ENCODE measurements around the gene ASXL2.

Gene ASXL2

DNA sequence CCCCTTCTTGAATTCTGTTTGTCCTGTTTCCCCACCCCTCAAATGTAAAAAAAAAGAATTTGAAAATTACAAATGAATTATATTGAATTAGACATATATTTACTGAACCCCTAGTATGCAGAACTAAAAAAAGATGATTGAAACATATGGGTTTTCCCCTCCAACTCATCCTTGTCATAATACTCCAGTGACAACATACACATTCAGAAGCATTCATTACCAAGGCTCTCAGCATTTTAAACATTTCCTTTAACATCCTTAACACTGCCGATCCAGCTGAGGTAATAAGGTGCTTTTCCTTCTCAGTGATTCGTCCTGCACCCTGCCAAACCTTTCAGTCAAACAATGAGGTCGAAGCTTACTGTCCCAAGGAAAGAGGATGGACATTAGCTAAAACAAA lies 151.8 kb downstream of the ASXL2 start:
- no peak overlapping the region for H3K4me3 ChIP-seq (ENCODE audit: low read length)
- DNase-seq (ENCODE audit: low read depth), result no peak
- TF ChIP-seq, protein P1, sequence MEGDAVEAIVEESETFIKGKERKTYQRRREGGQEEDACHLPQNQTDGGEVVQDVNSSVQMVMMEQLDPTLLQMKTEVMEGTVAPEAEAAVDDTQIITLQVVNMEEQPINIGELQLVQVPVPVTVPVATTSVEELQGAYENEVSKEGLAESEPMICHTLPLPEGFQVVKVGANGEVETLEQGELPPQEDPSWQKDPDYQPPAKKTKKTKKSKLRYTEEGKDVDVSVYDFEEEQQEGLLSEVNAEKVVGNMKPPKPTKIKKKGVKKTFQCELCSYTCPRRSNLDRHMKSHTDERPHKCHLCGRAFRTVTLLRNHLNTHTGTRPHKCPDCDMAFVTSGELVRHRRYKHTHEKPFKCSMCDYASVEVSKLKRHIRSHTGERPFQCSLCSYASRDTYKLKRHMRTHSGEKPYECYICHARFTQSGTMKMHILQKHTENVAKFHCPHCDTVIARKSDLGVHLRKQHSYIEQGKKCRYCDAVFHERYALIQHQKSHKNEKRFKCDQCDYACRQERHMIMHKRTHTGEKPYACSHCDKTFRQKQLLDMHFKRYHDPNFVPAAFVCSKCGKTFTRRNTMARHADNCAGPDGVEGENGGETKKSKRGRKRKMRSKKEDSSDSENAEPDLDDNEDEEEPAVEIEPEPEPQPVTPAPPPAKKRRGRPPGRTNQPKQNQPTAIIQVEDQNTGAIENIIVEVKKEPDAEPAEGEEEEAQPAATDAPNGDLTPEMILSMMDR (conservative IDR thresholded peaks at IDR 0.05; ENCODE audit: low read depth, low read length), result no peak

DNA sequence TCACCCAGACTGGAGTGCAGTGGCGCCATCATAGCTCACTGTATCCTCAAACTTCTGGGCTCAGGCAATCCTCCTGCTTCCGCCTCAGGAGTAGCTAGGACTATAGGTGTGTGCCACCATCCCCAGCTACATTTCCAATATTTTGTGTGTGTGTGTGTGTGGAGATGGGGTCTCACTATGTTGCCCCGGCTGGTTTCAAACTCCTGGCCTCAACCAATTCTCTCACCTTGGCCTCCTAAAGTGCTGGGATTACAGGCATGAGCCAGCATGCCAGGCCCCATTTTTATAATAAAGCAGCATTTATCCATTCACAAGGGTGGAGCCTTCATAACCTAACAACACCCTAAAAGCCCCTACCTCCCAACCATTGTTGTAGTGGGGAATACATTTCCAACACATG lies 152.4 kb downstream of the ASXL2 start:
- DNase-seq (ENCODE audit: low read depth), result no peak
- TF ChIP-seq, protein P1 (conservative IDR thresholded peaks at IDR 0.05; ENCODE audit: low read depth, low read length), result no peak

DNA sequence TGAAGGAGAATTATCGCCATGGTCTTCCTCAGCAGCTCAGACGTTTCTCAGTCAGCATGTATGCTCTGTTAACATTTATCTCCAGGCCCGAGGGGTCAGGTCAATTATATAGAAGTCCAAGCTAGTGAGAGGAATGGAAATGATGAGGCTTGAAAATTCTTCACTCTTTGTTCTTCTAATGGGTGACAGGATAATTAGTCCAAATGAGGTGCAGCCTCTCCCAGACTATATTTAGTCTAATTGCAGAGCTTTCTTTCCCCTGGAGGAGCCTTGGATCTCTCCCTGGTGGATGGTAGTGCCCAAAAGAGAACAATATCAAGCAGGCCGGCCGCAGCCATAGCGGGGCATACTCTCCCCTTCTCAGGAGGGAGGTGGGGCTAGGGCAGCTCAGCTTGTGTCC lies 153.5 kb downstream of the ASXL2 start:
- DNase-seq (ENCODE audit: low read depth), result no peak
- TF ChIP-seq, protein P1 (conservative IDR thresholded peaks at IDR 0.05; ENCODE audit: low read depth, low read length), result no peak
- no peak overlapping the region for H3K4me3 ChIP-seq (ENCODE audit: low read length)

More for the DNA sequence above, 152.4 kb downstream of the ASXL2 start:
- H3K4me3 ChIP-seq (ENCODE audit: low read length), result no peak overlapping the region

DNA sequence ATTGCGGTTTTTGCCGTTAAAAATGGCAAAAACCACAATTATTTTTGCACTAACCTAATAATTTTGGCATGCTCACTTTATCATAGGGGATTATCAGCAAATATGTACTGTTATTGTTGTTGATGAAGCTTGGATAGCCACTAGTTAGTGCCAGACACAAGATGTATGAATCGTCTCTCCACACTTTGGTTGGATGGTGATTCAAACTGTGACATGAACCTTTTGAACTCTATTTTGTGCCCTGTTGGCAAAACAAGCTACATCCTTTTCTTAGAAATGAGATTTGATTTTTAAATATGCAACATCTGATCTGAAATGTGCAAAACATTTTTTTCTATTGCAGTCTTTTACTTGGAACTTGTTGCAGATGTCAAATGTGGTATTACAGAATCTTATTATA lies 156.1 kb downstream of the ASXL2 start:
- DNase-seq (ENCODE audit: low read depth), result no peak
- TF ChIP-seq, protein P1 (conservative IDR thresholded peaks at IDR 0.05; ENCODE audit: low read depth, low read length), result no peak
- no peak overlapping the region for H3K4me3 ChIP-seq (ENCODE audit: low read length)

DNA sequence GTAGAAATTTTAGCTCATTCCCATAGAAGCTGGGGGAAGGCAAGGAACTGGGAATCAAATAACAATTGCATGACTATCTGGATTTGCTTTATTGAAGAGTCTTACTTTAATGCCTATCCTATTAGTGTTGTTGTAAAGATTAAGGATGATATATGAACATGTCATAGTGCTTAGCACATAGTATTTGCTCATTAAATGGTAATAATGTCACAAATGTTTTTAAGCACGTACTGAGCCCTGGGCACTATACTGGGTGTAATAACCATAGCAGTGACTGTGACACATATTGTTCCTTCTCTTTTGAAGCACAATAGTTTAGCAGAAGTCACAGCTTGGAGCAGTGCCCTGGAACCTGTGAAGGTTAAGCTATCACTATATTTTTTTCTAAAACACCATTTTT lies 157.7 kb downstream of the ASXL2 start:
- no peak overlapping the region for H3K4me3 ChIP-seq (ENCODE audit: low read length)
- DNase-seq (ENCODE audit: low read depth), result no peak
- TF ChIP-seq, protein P1 (conservative IDR thresholded peaks at IDR 0.05; ENCODE audit: low read depth, low read length), result no peak

DNA sequence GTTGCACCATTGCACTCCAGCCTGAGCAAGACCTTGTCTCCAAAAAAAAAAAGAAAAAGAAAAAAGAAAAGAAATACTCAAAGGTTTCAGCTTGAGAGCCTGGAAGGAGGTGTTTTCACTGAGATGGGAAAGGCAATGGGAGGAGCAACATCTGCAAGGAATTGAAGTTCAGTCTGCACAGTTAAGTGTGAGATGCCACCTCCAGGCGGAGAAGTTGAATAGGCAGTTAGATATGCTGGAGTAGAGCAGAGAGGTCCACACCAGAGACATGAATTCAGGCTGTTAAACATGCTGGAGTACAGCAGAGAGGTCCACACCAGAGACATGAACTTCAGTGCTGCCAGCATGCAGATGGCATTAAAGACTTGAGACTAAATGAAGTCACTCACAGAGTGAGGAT lies 163.5 kb downstream of the ASXL2 start:
- TF ChIP-seq, protein P1 (conservative IDR thresholded peaks at IDR 0.05; ENCODE audit: low read depth, low read length), result peak; percentile 14
- no peak for DNase-seq (ENCODE audit: low read depth)
- H3K4me3 ChIP-seq (ENCODE audit: low read length), result no peak overlapping the region

DNA sequence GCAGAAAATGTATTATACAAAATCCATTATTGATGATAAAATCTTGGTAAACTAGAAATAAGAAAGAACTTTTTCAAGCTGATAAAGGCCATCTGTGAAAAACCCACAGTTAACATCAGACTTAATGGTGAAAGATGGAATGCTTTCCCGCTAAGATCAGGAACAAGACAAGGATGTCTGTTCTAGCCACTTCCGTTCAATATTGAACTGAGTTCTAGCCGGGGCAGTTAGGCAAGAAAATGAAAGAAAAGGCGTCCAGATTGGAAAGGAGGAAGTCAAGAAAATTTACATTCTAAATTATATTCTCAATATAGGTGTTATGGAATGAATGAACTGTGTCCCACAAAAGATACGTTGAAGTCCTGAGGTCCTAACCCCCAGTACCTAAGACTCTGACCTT lies 165.8 kb downstream of the ASXL2 start:
- H3K4me3 ChIP-seq (ENCODE audit: low read length), result no peak overlapping the region
- DNase-seq (ENCODE audit: low read depth), result no peak
- TF ChIP-seq, protein P1 (conservative IDR thresholded peaks at IDR 0.05; ENCODE audit: low read depth, low read length), result no peak

All from retinal pigment epithelial cell (primary cell).